GM04504 (cell line): Measurements from ENCODE around the gene TSPAN3.
A peak's percentile ranks its signal among the peaks of the same experiment; 100 is the strongest.

ENCODE experiments used
- DNase-seq: peaks from one replicate; pipeline ENCODE4 v3.0.0-alpha.2; 2012; ENCODE audit warnings: low read depth

Gene TSPAN3

DNA sequence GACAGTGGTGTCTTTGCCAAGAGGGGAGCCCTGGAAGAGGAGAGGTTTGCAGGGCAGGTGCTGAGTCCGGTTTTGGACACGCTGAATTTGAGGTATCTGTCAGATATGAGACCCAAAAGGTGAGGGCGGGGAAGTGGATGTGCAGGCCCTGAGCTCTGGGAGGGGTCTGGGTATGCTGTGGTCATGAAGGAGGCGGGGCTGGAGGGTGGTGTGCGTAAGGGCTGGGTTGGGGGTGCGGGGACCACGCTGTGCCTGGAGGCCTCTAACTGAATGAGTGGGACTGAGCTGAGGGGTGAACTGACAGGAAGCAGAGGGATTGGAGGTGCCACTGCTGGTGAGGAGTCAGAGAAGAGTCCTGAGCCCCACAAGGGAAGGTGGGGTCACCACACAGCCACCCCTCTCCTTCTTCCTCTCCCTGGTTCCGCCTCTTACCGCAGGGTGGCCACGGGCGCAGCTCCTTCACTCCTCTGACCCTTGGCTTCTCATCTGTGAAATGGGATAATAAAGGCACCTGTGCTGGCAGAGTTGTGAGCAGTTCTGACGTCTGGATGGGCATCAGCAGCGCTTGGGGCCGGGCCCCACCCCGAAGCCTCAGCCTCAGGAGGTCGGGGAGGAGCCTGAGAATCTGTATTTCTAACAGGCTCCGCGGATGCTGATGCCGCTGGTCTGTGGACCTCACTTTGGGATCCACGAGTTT lies 47.2 kb downstream of the TSPAN3 start:
- no peak for DNase-seq

DNA sequence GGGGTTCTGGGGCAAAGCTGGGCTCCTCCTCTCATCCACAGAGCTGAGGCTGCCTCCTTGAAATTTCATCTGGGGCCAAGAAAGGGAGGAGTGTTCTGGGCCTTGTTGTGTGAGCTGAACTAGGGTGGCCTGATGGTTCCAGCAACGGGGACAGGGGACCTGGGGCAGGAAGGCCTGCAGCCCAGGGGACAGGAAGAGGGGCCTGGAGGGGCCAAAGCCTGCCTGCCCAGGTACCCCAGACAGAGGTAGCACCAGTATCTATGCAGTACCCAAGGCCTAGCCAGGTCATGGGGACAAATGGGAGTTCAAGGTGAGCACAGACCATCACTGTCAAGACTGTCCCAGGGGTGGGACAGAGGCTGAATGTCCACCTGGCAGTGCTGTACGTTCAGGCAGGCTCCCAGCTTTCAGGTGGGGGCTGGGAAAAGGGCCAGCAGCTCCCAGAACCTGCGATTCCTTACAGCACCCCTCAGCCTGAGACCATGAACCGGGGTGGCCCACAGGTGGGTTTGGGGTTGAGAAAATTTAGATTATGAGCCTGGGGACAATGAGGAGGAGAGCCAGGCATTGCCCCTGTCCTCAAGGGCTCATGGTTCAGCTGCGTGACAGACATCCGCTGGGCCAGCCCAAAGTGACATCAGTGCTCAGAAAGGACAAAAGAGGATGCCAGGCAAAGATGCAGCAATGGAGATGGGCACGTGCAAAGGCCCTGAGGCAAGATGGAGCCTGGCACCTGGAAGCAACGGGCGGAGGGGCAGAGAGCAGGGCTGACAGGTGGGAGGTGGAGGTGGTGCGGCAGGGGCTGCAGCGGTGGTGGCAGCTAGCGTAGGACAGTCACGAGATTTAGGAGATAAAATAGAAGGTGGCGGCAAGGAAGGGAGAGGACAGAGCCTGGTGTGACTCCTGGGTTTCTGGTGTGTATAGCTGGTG lies 48.0 kb downstream of the TSPAN3 start:
- DNase-seq: no peak

DNA sequence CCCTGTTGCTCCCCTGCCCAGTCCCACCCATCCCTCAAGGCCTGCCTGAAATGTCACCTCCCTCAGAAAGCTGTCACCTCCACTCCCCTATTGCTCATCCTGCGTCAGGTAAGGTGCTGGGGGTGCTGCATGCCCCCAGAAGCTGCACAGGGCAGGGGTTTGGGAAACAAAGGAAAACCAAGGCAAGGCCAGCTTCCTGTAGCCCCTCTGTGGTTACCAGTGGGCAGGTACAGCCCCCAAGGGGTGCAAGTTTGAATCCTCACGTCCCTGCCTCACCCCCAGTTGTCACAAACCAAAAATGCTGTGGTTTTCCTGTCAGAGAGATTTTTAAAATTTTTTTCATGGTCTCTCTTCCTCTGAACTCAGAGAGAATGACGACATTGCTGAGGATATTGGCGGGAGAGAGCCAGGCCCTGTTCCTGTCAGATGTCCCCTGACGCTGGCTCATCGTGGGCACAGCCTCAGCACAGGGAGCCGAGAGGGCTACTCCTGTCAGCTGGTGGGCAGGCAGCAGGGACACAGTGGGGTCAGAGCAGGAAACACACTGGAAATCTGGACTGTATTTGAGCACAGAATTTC lies 49.0 kb downstream of the TSPAN3 start:
- DNase-seq: peak; percentile 32

DNA sequence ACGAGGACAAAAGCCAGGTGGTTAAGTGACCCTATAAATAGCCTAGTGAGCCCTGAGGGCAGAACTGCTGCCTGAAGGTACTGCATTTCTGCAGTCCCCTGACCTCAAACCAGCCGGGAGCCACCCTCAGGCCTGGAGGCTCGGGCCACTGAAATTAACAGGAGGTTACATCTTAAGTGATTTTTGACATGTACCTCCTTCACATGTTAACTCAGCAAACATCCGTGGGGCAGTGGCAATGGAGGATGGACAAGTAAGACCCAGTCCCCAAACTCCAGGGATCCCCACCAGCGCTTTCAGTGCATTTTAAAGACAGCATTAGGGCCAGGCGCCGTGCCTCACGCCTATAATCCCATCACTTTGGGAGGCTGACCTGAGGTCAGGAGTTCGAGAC lies 49.8 kb downstream of the TSPAN3 start:
- no peak for DNase-seq

GRCh38 chr15:77020348-77021087 lies 50.4 kb downstream of the TSPAN3 start:
- no peak for DNase-seq

DNA sequence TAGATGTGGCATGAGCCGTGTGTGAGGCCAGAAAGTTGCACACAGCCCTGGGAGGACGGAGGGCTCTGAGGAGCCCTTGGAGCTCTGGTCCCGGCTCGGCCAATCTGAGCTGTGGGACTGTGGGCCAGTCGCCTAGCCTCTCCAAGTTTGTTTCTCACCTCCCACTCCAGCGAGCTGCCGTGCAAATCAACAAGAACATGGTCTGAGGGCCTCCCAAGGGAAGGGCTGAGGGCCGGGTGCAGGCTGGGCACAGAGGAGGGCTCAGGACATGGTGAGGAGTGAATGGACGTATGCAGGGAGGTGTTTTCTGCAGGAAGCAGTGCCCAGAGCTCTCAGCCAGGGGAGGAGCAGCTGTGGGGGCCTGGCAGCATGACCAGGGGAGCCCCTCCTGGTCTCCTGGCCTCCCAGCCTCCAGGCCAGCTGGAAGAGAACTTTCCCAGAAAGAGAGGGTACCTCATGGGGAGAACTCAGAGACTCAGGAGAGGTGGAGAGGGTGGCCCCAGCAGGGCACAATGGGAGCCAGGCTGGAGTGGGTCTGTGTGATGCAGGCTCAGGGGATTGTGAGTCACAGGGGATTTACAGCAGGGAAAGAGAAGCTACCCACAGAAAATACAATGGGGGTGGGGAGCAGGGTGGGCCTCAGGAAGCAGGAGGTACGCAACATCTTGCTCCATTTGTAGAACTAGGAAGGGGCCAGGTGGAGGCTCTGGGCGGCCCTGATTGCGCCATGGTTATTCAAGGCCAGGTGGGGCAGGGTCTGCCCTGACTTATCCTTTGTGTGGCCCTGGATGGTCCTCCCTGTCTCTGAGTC lies 51.2 kb downstream of the TSPAN3 start:
- DNase-seq: no peak

DNA sequence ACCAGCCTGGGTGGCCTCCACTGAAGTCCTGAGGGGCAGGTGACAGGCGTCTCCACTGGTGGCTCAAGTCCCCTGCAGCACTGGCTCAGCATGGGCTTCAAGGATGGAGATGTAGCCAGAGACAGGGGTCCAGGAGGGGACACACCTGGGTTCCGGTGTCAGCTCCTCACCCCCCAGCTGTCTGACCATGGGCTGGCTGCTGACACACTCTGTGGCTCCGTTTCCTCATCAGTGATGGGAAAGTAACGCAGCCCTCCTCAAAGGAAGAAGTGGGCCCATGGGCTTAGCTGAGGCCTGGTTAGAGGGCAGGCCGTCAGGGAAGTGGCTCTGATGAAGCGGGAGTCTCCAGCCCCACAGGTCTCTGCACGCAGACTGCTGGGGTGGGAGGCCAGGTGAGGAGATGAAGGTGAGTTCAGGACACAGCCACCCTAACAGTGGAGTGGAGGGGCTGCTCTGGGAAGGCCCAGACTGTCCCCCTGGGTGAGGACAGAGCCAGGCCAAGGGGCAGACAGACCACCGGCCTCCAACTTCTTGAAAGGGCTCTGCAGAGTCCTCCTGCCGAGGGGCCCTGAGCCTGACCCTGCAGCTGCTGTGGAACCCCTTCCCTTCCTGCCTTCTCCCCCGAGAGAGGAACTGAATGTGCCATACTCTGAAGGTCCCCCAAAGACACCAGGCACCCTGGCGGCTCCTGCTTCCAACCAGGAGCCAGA lies 52.0 kb downstream of the TSPAN3 start:
- no peak for DNase-seq

GRCh38 chr15:77017761-77018720 lies 52.9 kb downstream of the TSPAN3 start:
- no peak for DNase-seq

DNA sequence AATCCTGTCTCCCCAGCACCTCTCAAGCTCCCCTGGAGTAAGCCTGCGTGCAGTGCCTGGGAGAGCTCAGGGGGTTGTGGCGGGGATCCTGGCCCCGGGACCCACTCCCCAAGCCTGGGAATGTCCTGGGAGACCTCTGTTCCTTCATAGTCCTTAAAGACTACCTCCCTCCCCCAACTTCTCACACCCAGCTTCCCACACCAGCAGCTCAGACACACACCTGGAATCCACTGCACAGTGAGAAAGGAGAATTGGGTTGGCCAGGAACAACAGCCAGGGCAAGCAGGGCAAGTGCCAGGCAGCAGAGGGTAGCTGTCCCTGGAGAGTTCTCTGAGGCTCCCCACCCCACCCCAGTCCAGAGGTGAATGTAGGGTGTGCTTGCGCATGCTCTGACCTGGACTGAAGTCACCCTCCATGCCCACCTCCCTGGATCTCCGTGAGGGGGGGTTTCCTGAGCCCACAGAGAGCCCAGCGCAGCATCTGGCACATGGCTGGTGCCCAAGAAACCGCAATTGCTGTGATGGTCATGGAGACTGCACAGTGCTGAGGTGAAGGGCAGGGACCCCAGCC lies 53.7 kb downstream of the TSPAN3 start:
- DNase-seq: no peak

- no peak for DNase-seq
Observed at GRCh38 chr15:77016321-77016695, 54.6 kb downstream of the TSPAN3 start.

DNA sequence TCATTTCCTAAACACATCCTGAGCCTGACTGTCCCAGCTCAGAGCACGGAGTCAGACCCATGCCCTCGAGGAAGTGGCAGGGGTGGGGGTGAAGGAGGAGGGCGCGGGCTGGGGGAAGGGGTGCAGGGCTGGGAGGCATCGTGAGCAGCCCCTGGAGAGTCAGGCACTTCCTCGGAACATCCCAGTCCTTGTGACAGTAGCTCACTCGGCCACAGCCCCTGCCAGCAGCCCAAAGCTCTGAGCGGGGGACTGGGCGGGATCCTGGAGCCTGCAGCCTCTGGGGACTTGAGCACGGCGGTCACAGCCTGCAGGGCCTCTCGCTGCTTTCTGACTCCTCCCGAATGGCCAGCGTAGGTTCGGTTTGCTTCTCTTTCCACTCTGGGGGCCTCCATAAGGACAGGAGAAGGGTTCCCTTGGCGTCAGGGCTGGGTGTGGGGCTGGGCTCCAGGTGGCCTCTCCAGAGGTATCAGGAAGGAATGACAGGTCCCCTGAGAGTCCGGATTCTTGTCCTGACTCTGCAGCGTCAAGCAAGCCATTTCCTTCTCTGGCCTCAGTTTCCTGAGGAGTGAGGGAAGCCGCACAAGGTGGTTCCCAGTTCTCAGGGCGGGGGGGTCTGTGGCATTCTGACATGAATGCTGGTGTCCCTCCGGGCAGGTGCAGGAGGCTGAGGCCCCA lies 55.1 kb downstream of the TSPAN3 start:
- DNase-seq: no peak

GRCh38 chr15:77014132-77015081 lies 56.5 kb downstream of the TSPAN3 start:
- no peak for DNase-seq

DNA sequence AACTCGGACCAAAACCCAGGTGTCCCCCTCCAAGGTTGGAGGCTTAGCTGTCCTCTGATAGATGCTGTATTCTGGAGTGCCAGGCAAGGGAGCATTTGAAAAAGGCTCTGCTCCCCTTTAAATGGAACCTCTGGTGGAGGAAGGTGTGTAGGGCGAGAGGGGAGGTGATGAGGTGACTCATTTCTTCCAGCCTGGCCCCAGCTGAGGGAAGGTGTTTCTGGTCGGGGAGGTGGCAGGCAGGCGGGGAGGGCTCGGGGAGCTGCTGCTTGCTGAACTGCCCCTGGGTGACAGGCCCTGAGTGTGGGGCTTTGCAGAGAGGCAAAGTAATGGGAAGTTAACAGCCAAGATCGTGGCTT lies 57.2 kb downstream of the TSPAN3 start:
- no peak for DNase-seq

DNA sequence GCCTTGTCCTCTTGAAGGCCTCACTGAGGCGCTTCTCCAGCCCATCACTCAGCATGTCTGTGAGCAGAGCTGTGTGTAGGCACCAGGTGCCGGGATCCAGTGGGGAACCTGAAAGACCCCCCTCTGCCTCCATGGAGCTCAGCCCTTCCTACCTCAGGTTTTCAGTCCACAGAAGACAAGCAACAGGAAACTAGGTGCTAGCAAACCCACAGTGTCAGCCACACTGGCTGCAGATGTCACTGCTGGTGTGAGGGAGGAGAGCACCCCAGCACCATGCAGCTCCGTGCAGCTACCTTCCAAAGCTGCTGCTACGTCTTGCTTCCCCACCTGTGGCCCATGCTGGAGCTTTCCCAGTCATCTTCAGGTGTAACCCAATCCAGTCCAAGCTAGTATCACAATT lies 58.0 kb downstream of the TSPAN3 start:
- DNase-seq: no peak

GRCh38 chr15:77012117-77012712 lies 58.7 kb downstream of the TSPAN3 start:
- no peak for DNase-seq

GRCh38 chr15:77010857-77011256 lies 60.1 kb downstream of the TSPAN3 start:
- no peak for DNase-seq

- no peak for DNase-seq
Observed at GRCh38 chr15:77010312-77010686, 60.6 kb downstream of the TSPAN3 start.
